Activated CD8-positive, alpha-beta T cell treated with anti-CD3 and anti-CD28 coated beads for 36 hours (primary cell): ENCODE data around the gene APOBEC3B. TPM values are rescaled to one million over a fixed set of nuclear protein-coding genes. Genes with fewer than 3 reads are reported as not detected.

Experiments
- ATAC-seq: fragments of 200-7000 bp; cut with Tn5 transposase; one replicate; pipeline ENCODE4 v1.10.0; 2021; ENCODE audit warnings: mild to moderate bottlenecking, moderate library complexity
- CTCF ChIA-PET: fragments of 350-600 bp; sonication (Branson Sonifier 250); formaldehyde crosslinking; loops from one replicate; lab custom pipeline; 2021; ENCODE audit warnings: antibody characterized with exemption; lab: Charles Lee
- POLR2A ChIA-PET: fragments of 350-600 bp; sonication (Branson Sonifier 250); formaldehyde crosslinking; loops from one replicate; lab custom pipeline; 2021; ENCODE audit warnings: antibody characterized with exemption; lab: Charles Lee
- DNase-seq: peaks from one replicate; pipeline ENCODE4 v3.0.0-alpha.2; 2020
- H3K27ac Mint-ChIP-seq: one replicate; pipeline ENCODE4 v1.8.0; 2021; ENCODE audit warnings: mild to moderate bottlenecking, mixed read lengths
- H3K27me3 Mint-ChIP-seq: one replicate; pipeline ENCODE4 v1.8.0; 2021; ENCODE audit warnings: mixed read lengths
- H3K36me3 Mint-ChIP-seq: one replicate; pipeline ENCODE4 v1.8.0; 2021; ENCODE audit warnings: low read depth, mixed read lengths
- H3K4me1 Mint-ChIP-seq: one replicate; pipeline ENCODE4 v1.8.0; 2021; ENCODE audit warnings: low read depth, mixed read lengths
- H3K4me3 Mint-ChIP-seq: one replicate; pipeline ENCODE4 v1.8.0; 2021; ENCODE audit warnings: mild to moderate bottlenecking, moderate library complexity, mixed read lengths
- H3K9me3 Mint-ChIP-seq: one replicate; pipeline ENCODE4 v1.8.0; 2021; ENCODE audit warnings: mixed read lengths
- intact Hi-C: fragments of 100-400 bp; cut with micrococcal nuclease; formaldehyde crosslinking; loops from one replicate; pipeline ENCODE4 v1.10.0; 2022
- total RNA-seq, 2 experiments: library from RNA; stranded (reverse); gene quantifications; one replicate each; pipeline ENCODE4 v1.2.3, GENCODE V29; 2021
- TF ChIP-seq, protein P1 (sequence below): fragments of 200-600 bp; IDR thresholded peaks from one replicate; pipeline ENCODE4 v1.8.0; 2022; ENCODE audit warnings: antibody characterized with exemption, mild to moderate bottlenecking

APOBEC3B gene
- total RNA-seq, 2 experiments from 2014 or later = 5.0 to 5.1 TPM

DNA sequence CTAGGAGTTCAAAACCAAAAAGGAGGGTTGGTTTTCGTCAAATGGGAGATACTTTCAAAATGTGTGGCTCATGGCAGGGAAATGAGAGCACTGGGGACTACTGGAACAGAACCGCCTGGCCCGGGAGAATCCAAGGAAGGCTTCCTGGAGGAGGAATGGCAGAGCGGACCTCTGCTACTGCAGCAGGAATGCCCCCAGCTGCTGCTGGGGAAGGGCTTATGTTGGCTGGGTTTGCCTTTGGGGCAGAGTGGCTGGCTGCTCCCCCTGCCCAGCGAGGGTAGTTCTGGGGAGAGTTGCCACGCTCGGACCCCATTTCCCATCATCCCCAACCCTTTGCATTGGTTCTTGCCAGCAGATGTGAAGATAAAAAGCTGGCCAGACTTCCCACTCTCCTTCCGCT, 35.4 kb upstream of the APOBEC3B start:
- CTCF ChIA-PET = no interaction called here
- POLR2A ChIA-PET = no interaction called here
- Mint-ChIP-seq H3K4me3 (no peak overlapping the region), H3K27ac (no peak overlapping the region), H3K9me3 (no peaks in the 10 kb centered on the region), H3K4me1 (peaks cover 21% of the 10 kb centered on the region), H3K27me3 (peaks cover 40% of the 10 kb centered on the region), H3K36me3 (no peaks in the 10 kb centered on the region)
- TF ChIP-seq, protein P1, sequence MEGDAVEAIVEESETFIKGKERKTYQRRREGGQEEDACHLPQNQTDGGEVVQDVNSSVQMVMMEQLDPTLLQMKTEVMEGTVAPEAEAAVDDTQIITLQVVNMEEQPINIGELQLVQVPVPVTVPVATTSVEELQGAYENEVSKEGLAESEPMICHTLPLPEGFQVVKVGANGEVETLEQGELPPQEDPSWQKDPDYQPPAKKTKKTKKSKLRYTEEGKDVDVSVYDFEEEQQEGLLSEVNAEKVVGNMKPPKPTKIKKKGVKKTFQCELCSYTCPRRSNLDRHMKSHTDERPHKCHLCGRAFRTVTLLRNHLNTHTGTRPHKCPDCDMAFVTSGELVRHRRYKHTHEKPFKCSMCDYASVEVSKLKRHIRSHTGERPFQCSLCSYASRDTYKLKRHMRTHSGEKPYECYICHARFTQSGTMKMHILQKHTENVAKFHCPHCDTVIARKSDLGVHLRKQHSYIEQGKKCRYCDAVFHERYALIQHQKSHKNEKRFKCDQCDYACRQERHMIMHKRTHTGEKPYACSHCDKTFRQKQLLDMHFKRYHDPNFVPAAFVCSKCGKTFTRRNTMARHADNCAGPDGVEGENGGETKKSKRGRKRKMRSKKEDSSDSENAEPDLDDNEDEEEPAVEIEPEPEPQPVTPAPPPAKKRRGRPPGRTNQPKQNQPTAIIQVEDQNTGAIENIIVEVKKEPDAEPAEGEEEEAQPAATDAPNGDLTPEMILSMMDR = no peak
- no peak for ATAC-seq
- intact Hi-C loops = no loop called here
- no peak for DNase-seq

DNA sequence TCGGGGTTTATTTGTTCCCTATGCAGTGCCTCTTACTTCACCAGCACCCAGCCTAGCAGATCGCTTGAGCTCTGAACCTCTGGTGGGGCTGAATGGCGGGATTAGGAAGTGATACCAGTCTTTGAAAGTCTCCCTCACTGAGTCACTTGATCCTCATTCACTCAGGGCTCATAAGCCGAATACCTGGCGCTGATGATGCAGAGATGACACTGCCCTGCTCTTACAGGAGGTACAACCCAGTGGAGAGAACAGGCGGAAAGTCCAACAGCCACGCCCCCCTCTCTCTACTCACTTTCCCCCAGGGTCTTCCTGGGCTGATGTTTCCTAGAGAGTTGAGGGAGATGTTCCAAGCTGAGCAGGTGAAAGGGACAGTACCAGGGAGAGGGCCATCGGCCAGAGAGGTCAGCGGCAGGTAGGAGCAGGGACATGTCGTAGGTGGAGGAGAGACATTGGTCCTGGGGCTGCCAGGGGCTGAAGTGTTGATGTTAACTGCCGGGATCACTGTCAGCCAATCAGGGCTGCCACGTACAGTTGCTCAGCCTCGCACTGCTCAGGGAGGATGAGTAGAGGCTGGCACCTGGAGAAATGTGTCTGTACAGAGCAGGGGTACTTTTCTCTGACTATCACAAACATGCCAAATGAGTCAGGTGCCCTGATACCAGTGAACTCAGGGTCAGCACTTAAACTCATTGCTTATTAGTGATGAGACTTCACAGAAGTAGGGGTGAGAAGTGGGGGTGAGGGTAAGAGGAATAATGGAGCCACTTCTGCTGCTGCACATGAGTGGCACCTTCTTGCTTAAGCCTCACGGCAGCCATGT, 34.6 kb upstream of the APOBEC3B start:
- ChIA-PET POLR2A (no interaction called here), CTCF (no interaction called here)
- Mint-ChIP-seq H3K27me3 (peaks cover 43% of the 10 kb centered on the region), H3K36me3 (no peaks in the 10 kb centered on the region), H3K27ac (no peak overlapping the region), H3K4me1 (peaks cover 17% of the 10 kb centered on the region), H3K4me3 (no peak overlapping the region), H3K9me3 (no peaks in the 10 kb centered on the region)
- intact Hi-C loops = no loop called here
- peak; percentile 60 for ATAC-seq
- TF ChIP-seq, protein P1 = no peak
- DNase-seq = peak; percentile 29

DNA sequence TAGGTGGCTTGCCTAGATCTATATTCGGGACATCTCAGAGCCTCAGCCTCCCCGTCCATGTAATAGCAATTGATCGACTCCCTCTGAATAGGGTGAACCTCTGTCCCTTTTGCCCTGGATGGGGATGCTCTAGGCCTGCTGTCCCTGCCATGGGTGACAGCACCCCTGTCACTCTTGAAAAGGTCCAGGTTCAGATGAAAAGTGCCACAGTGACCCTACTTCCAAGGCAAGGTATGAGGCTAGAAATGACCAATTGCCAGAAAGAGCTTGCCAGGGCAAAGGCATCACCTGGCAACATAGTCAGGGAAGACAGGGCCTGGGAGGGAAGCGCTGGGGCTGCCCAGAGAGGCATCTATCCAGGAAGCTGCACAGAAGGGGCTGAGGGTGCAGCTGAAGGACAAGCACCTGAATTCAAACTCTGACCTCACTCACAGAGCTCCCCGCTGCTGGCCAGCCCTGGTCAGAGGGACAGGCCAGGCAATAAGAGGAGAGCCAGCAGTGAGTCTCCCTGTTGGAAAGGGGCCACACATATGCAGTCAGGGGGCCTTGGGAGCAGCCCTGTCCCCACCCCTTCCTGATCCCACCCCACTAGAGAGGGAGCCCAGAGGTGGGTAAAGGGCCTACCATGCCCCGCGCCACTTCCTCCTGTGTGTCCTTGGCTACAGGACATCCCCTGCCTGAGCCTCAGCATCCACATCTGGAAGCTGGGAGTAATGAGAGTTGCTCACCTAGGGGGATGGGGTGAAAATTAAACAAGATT, 33.8 kb upstream of the APOBEC3B start:
- DNase-seq (no peak), ATAC-seq (no peak)
- ChIA-PET CTCF (no interaction called here), POLR2A (no interaction called here)
- Mint-ChIP-seq H3K36me3 (no peaks in the 10 kb centered on the region), H3K4me3 (no peak overlapping the region), H3K9me3 (no peaks in the 10 kb centered on the region), H3K27me3 (peaks cover 41% of the 10 kb centered on the region), H3K27ac (no peak overlapping the region), H3K4me1 (peaks cover 13% of the 10 kb centered on the region)
- TF ChIP-seq, protein P1 = no peak
- intact Hi-C loops = no loop called here

DNA sequence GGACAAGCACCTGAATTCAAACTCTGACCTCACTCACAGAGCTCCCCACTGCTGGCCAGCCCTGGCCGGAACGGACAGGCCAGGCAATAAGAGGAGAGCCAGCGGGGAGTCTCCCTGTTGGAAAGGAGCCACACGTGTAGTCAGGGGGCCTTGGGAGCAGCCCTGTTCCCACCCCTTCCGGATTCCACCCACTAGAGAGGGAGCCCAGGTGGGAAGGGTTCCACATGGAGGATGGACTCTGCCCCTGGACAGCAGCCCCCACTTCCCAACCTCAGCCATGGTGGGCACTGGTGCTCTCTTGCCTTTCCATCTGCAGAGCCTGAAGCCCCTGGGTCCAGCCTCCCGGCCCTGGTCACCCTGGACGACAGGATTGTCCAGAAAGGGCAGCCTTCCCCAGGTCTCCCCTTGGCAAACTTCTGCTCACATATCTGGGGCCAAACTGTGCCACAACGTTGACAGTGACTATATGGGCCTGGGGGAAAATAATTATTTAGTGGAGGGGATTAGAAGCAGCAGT, 32.2 kb upstream of the APOBEC3B start:
- ChIA-PET POLR2A (interaction anchor here (3.3 kb wide), 1 partner anchor 9 kb away, joined by 14 read pairs; no protein-coding TSS in a partner anchor), CTCF (interaction anchor here (1.0 kb wide), 1 partner anchor 23 kb away, joined by 3 read pairs; no protein-coding TSS in a partner anchor)
- ATAC-seq (no peak), DNase-seq (no peak)
- Mint-ChIP-seq H3K4me1 (peaks cover 23% of the 10 kb centered on the region), H3K27ac (no peak overlapping the region), H3K9me3 (no peaks in the 10 kb centered on the region), H3K4me3 (no peak overlapping the region), H3K36me3 (no peaks in the 10 kb centered on the region), H3K27me3 (peaks cover 28% of the 10 kb centered on the region)
- intact Hi-C loops = no loop called here
- TF ChIP-seq, protein P1 = no peak
